Measurements from ENCODE around the gene MTRFR. TPM values are rescaled to one million over a fixed set of nuclear protein-coding genes. Genes with fewer than 3 reads are reported as not detected.

The MTRFR gene
- total and polyA plus RNA-seq, 2 donors (not counting 3 experiments of a cell fraction or from before 2014, with no cell fraction given): 9.1 to 14.4 TPM

DNA sequence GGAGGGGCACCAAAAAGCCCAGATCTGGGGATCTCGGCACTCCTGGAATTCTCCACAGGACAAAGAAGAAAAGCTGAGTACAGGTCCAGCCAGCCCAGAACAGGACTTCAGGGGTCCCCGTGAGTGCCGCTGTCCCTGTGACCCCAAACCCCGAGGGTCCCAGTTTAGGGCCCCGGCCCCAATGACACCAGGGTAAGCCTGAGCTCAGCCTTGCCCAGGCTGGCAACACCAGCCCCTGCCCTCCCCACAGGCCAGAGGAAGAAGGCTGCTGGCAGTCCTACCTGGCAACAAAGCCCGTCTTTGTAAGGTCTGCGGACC lies 36.6 kb downstream of the MTRFR start:
- no peaks in the 10 kb centered on the region for H3K9me1 ChIP-seq (replicated peaks; ENCODE audit: control insufficient read depth, extremely low read depth, insufficient read depth, low read length)
- DNase-seq (ENCODE audit: low read depth, low spot score) (no peak), FAIRE-seq (no peak)
- peak overlapping the region; percentile 32 to 90 (median 87) for H3K4me3 ChIP-seq (replicated peaks in 1 of 3; ENCODE audit: insufficient read depth in 1 of 3, low read depth in 1 of 3, low read length in 3 of 3)
- H2AFZ ChIP-seq (ENCODE audit: low read depth, low read length): peak overlapping the region; percentile 4
- H3K9me3 ChIP-seq (replicated peaks; ENCODE audit: control insufficient read depth, insufficient read depth, low read length): no peaks in the 10 kb centered on the region
- H3K36me3 ChIP-seq (ENCODE audit: control insufficient read depth in 2 of 2, extremely low read depth in 1 of 2, insufficient read depth in 2 of 2, low read length in 2 of 2): peaks cover 0 to 19% of the 10 kb centered on the region in 2 experiments
- H3K4me2 ChIP-seq (ENCODE audit: insufficient read depth, low read length): peak overlapping the region; percentile 96
- peaks cover 53% of the 10 kb centered on the region for H3K79me2 ChIP-seq (ENCODE audit: control insufficient read depth, insufficient read depth, low read length)
- H3K27me3 ChIP-seq (ENCODE audit: control insufficient read depth in 2 of 2, insufficient read depth in 2 of 2, low read length in 2 of 2): no peaks in the 10 kb centered on the region
- peak overlapping the region; percentile 83 for H3K27ac ChIP-seq (ENCODE audit: insufficient read depth, low read depth, low read length)
- CTCF ChIA-PET: interaction anchor here (1.1 to 2.3 kb wide), 6 partner anchors 32 to 349 kb away, joined by 4 to 16 read pairs (median 6); partner anchors contain the start of genes KMT5A, SBNO1 and TMED2
- POLR2A ChIA-PET: interaction anchor here (1.3 kb wide), 1 partner anchor 37 kb away, joined by 3 read pairs; the partner anchor contains the start of genes MPHOSPH9 and MTRFR
- dilution Hi-C loops (cut with MboI; ENCODE audit: extremely low pct_ligation_motif_present, low sequenced_read_pairs) (no loop called here), intact Hi-C loops (cut with micrococcal nuclease) (loop anchor here (1.0 to 2.0 kb wide), 3 partner anchors 95 to 314 kb away; partner anchors contain the start of genes RILPL1, SBNO1 and TMED2)
- no peak for TF ChIP-seq POLR2AphosphoS5 (IDR thresholded peaks at IDR 0.05; ENCODE audit: insufficient read depth, low read depth, low read length)
- TF ChIP-seq JUN (IDR thresholded peaks at IDR 0.05; ENCODE audit: borderline replicate concordance, insufficient read depth, insufficient read length, low read depth): no peak
- TF ChIP-seq POLR2A (IDR thresholded peaks at IDR 0.05; ENCODE audit: low read depth, low read length): no peak
- TF ChIP-seq FOS (IDR thresholded peaks at IDR 0.05; ENCODE audit: borderline replicate concordance, insufficient read depth, low read length): no peak
- TF ChIP-seq, protein P1, sequence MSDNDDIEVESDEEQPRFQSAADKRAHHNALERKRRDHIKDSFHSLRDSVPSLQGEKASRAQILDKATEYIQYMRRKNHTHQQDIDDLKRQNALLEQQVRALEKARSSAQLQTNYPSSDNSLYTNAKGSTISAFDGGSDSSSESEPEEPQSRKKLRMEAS (IDR thresholded peaks at IDR 0.05; ENCODE audit: insufficient read depth, insufficient read length): no peak
- no peak for TF ChIP-seq EZH2 (IDR thresholded peaks at IDR 0.05; ENCODE audit: borderline replicate concordance, low read depth, low read length, severe bottlenecking)
- no peak for TF ChIP-seq GATA2 (IDR thresholded peaks at IDR 0.05; ENCODE audit: insufficient read depth, insufficient read length, low read depth, low read length)
- TF ChIP-seq, protein P2, sequence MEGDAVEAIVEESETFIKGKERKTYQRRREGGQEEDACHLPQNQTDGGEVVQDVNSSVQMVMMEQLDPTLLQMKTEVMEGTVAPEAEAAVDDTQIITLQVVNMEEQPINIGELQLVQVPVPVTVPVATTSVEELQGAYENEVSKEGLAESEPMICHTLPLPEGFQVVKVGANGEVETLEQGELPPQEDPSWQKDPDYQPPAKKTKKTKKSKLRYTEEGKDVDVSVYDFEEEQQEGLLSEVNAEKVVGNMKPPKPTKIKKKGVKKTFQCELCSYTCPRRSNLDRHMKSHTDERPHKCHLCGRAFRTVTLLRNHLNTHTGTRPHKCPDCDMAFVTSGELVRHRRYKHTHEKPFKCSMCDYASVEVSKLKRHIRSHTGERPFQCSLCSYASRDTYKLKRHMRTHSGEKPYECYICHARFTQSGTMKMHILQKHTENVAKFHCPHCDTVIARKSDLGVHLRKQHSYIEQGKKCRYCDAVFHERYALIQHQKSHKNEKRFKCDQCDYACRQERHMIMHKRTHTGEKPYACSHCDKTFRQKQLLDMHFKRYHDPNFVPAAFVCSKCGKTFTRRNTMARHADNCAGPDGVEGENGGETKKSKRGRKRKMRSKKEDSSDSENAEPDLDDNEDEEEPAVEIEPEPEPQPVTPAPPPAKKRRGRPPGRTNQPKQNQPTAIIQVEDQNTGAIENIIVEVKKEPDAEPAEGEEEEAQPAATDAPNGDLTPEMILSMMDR (IDR thresholded peaks at IDR 0.05; ENCODE audit: extremely low read depth in 1 of 2, insufficient read depth in 1 of 2, low read depth in 1 of 2, low read length in 2 of 2): no peak
- no peak for TF ChIP-seq MYC (IDR thresholded peaks at IDR 0.05; ENCODE audit: low read depth, low read length)
- H3K9ac ChIP-seq (replicated peaks; ENCODE audit: extremely low read depth, insufficient read depth, low read length): peak overlapping the region; percentile 93
- peaks cover 26% of the 10 kb centered on the region for H3K4me1 ChIP-seq (ENCODE audit: control insufficient read depth, extremely low read depth, insufficient read depth, low read length)
- no peaks in the 10 kb centered on the region for H4K20me1 ChIP-seq (replicated peaks; ENCODE audit: control insufficient read depth, extremely low read depth, insufficient read depth, low read length)
- TSS peak; percentile 35 for BruUV-seq (replicated peaks)
